NT2/D1 (cell line): ENCODE results near the gene ENSA.

Experiments used
- SUZ12 ChIP-seq: IDR thresholded peaks from 2 replicates; pipeline ENCODE4 v1.6.1; 2011; ENCODE audit not compliant: insufficient read length, insufficient read depth; ENCODE audit errors: extremely low read depth
- ZNF274 ChIP-seq: IDR thresholded peaks from 2 replicates; pipeline ENCODE4 v1.6.1; 2011; ENCODE audit warnings: mild to moderate bottlenecking, low read depth, low read length

DNA sequence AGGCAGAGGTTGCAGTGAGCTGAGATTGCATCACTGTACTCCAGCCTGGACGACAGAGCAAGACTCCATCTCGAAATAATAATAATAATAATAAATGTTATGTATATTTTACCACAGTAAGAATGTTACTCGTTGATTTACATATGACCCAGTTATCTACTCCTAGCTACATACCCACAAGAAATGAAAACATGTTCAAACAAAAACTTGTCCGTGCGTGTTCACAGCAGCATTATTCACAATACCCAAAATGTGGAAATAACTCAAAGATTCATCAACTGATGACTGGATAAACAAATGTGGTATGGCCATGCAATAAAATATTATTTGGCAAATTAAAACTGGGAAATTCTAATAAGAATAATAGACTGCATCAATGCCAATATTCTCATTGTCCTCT, 31.7 kb upstream of the ENSA start:
- TF ChIP-seq SUZ12 = no peak
- no peak for TF ChIP-seq ZNF274
